ENCODE measurements around the gene WDFY2.

The WDFY2 gene

DNA sequence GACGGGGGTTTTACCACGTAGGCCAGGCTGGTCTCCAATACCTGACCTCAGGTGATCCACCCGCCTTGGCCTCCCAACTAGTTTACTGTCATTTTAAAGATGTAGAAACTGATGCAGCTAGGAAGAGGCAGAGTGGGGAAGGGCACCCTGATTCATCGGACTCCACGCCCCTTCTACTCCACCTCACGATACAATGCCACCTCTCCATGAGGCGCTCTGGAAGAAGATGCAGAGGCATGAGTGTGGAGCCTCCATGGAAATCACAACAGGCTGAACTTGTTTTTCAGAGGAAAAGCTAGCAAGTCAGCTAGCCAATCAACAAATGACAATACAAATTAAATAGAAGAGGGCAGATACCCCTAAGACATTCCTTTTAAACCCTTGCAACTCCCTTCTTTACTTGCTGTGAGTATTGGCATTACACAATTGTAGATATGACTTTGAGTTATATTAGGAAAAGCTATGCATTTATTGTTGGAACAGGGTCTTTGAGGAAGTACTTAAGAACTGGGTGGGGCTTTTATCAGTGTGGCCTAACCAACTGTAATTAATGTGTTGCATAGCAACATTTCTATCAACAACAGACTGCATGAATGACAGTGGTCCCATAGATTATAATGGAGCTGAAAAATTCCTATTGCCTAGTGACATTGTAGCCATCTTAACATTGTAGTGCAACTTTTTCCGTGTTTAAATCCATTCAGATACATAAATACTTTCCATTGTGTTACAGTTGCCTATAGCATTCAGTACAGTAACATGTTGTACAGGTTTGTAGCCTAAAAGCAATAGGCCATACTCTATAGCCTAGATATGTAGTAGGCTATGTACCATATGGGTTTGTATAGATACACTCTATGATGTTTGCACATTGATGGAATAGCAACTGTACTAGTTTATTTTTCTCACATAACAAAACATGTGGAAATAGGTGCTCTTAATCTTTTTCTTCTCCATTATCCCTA lies 17.6 kb downstream of the WDFY2 start:
- no peak for FAIRE-seq
- no peak for DNase-seq (ENCODE audit: low spot score)

DNA sequence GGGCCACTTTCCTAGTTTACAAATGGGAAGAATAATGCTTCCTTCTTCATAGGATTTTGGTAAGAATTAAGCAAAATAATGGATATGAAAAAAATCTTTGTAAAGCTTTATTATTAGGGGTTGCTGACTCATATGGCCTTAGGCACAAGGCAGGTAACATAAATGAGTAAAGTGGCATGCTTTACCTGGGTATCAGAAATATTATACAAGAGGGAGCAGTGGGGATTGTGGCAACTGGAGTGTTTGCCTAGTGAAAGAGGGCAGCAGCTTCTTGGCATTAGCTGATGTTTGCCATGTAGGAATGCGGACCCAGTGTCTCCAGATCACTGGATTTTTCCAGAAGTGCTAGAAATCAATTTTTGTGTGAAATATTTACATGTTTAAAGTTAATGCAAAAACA lies 19.5 kb downstream of the WDFY2 start:
- no peak for FAIRE-seq
- no peak for DNase-seq (ENCODE audit: low spot score)

GRCh38 chr13:51605698-51606097 lies 21.4 kb downstream of the WDFY2 start:
- no peak for FAIRE-seq
- no peak for DNase-seq (ENCODE audit: low spot score)

GRCh38 chr13:51607165-51607564 lies 22.9 kb downstream of the WDFY2 start:
- FAIRE-seq (no peak), DNase-seq (ENCODE audit: low spot score) (no peak)

- DNase-seq (ENCODE audit: low spot score), result no peak
- no peak for FAIRE-seq
Observed at GRCh38 chr13:51608857-51609406, 24.7 kb downstream of the WDFY2 start.

GRCh38 chr13:51612867-51613266 lies 28.6 kb downstream of the WDFY2 start:
- DNase-seq (ENCODE audit: low spot score), result peak; percentile 20
- FAIRE-seq, result peak; percentile 54

GRCh38 chr13:51613535-51613934 lies 29.3 kb downstream of the WDFY2 start:
- no peak for DNase-seq (ENCODE audit: low spot score)
- FAIRE-seq, result no peak

- DNase-seq (ENCODE audit: low spot score), result peak; percentile 33
Observed at GRCh38 chr13:51614350-51614786, 30.1 kb downstream of the WDFY2 start.

DNA sequence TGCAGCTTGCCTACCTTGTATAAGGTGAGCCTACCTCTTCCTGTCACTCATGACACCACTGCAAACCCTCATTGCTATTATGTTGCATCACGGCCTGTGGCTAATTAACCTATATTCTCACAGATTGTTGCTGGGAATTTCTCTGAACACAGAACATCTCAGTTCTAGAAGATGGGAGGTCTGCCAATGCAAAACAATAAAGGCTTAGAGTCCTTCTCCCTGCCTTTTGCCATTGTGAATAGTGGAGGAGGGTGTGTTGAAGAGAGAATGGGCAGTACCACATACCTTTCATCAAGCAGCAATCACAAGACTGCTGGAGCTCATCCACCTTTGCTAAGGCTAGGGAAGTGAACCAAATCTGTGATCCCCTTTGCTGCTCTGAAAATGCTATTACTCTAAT lies 34.4 kb downstream of the WDFY2 start:
- FAIRE-seq (no peak), DNase-seq (ENCODE audit: low spot score) (no peak)

More at GRCh38 chr13:51614350-51614786, 30.1 kb downstream of the WDFY2 start:
- FAIRE-seq, result no peak

DNA sequence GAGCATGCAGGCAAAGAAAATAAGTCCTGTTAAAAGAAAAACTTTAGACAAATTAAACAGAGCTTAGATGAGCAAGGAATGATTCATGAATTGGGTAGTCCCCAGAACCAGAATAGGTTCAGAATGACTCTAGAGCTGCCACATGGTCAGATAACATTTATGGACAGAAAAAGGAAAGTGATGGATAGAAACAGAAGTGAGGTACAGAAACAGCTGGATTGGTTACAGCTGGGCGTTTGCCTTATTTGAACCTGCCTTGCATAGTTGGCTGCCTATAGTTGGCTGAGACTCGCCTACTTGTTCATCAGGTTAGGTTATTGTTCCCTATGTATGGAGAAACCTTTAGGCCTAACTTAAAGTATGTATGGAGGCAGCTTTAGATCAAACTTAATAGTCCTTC lies 35.4 kb downstream of the WDFY2 start:
- FAIRE-seq (peak; percentile 30), DNase-seq (ENCODE audit: low spot score) (no peak)

- FAIRE-seq (no peak), DNase-seq (ENCODE audit: low spot score) (no peak)
Observed at GRCh38 chr13:51620165-51620983, 36.1 kb downstream of the WDFY2 start.

- DNase-seq (ENCODE audit: low spot score) (no peak), FAIRE-seq (no peak)
Observed at GRCh38 chr13:51621602-51622001, 37.3 kb downstream of the WDFY2 start.

- FAIRE-seq, result no peak
- DNase-seq (ENCODE audit: low spot score), result no peak
Observed at GRCh38 chr13:51623473-51623872, 39.2 kb downstream of the WDFY2 start.

GRCh38 chr13:51624207-51624606 lies 39.9 kb downstream of the WDFY2 start:
- DNase-seq (ENCODE audit: low spot score) (no peak), FAIRE-seq (no peak)

- DNase-seq (ENCODE audit: low spot score), result no peak
- no peak for FAIRE-seq
Observed at GRCh38 chr13:51624695-51625345, 40.6 kb downstream of the WDFY2 start.

DNA sequence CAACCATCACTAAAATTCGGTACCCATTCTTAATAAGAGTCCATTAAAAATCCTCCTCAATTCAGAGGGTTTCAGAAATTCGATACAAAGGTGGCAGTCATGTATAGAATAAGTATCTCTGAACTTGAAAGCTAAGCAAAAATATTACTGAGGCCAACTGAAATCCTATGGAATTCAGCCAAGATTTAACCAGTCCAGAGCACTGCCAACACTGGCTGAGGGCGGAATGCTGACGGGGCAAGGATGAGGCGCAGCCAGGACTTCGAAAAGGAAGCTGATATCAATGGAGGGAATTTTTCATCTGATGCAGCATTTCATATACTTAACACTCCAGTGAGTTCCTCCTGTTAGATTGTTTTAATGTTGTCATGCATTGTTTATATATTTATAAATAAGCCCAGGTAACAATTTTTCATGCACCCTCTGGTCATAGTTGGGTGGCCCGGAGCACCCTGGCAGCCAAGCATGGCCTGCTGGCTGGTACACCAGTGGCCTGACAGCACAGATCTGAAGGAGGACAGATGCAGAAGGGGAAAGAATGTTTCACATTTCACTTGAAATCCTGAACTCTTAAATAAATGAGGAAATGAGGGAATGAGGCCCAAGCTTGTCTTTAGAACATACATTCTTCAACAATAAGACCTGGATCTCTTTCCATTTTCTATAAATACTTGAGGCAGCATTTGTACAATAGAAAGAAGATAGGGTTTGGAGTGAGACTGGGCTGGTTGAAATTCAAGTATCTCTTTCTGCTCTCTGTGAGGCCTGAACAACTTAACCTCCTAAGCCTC lies 41.5 kb downstream of the WDFY2 start:
- DNase-seq (ENCODE audit: low spot score), result peak; percentile 17
- FAIRE-seq, result no peak

DNA sequence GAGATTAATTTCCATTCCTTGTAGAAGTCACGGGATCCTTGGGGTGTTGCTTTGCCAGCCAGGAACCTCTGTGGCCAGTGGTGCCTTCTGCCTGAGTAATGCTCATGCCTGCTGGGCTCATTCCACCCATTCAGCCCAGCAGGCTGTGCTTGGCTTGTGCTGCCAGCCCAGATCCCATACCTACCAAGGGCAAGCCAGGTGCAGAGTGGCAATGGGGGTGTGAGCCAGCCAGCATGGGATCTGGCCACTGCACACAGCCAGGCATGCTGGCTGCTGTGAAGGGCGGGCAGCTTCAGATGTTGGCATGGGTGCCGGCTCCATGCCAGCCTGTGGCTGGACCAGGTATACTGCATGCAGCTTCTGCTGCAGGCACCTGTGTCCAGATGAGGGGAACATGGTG lies 42.5 kb downstream of the WDFY2 start:
- DNase-seq (ENCODE audit: low spot score) (no peak), FAIRE-seq (no peak)

DNA sequence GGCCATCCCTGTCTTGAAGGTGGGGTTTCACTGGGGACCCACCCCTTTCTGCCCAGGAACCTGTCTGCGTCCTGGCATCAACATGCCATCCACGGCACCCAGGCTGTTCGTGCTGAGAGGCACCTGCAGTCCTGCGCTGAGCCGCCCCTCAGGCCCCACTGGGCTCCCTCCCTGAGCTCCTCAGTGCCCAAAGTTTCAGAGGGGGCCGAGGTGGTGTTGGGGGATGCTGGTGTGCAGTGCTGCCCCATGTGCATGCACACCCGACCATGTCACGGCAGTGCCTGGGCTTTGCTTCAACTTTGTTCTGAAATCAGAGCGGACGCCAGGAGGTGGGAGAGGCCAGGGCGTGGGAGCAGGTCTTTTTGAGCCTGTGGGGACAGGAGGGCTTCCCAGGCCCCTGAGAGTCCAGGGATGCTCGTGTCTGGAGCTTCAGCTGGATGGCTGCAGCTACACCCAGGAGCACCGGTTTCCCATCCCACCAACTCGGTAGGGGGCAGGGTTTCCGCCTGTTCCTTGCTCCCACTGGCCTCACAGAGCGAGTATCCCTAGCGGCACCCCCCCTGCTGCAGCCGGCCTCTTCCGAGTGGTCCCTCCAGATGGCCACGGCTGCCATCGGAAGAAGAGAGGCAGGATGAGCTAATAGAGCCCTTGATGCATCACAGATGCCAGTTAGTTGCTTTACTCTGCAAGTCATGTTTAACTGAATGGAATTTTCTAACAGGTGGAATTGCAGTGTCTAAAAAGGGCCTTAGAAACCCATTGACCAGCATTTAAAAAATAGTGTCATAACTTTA lies 44.0 kb downstream of the WDFY2 start:
- DNase-seq (ENCODE audit: low spot score), result no peak
- no peak for FAIRE-seq

DNA sequence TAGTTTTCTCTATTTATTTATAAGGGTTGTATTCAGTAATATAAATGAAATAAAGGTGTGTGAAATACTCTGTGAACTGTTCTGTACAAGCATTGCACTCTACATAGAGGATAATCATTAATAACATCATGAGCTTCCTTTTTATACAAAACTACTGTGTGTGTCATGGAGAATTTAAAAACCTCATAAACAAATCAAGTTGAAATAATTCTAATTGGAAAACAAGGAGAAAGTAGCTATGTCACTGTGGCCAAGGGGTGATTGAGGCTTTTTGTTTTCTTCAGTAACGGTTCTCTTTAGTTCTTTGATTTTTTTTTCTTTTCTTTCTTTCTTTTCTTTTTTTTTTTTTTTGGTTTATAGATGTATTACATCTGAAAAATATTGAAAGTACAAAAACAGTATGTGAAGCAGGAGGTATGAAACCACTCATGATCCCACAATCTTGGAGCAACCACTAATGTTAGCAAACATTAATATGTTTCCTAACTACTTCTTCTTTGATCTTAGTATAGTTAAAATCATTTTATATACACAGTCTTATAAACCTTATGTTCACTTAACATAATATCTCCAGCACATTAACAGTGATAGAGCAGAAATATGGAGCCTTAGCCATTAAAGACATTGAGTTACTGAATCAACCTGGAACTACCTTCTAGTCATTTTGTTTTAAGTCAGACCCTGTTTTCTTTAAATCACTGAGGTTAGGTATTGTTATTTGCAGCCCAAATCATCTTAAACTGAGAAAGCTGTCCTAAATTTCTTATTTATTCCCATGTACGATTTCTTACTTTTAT lies 45.4 kb downstream of the WDFY2 start:
- FAIRE-seq (no peak), DNase-seq (ENCODE audit: low spot score) (no peak)
